ENCODE results near the gene PRSS2.

Gene PRSS2

DNA sequence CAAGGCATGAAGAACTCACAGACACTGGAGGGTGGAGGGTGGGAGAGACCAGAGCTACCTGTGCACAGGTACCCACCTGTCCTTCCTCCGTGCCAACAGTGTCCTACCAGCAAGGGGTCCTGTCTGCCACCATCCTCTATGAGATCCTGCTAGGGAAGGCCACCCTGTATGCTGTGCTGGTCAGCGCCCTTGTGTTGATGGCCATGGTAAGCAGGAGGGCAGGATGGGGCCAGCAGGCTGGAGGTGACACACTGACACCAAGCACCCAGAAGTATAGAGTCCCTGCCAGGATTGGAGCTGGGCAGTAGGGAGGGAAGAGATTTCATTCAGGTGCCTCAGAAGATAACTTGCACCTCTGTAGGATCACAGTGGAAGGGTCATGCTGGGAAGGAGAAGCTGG lies 21.8 kb downstream of the PRSS2 start:
- Histone ChIP-seq H3K9me3 (ENCODE audit: insufficient read depth, low read length) (no peaks in the 10 kb centered on the region), H3K4me1 (ENCODE audit: low read length) (peaks cover 13% of the 10 kb centered on the region), H4K20me1 (ENCODE audit: insufficient read depth, low read length) (no peaks in the 10 kb centered on the region), H3K36me3 (replicated peaks; ENCODE audit: low read depth, low read length) (no peaks in the 10 kb centered on the region), H3K4me2 (ENCODE audit: low read length) (no peak overlapping the region), H3K79me2 (ENCODE audit: low read length) (peaks cover 16% of the 10 kb centered on the region), H2AFZ (ENCODE audit: low read depth, low read length) (no peak overlapping the region), H3K27me3 (ENCODE audit: low read depth, low read length) (no peaks in the 10 kb centered on the region), H3K9ac (ENCODE audit: low read length) (no peak overlapping the region), H3K27ac (ENCODE audit: low read length) (no peak overlapping the region), H3K4me3 (ENCODE audit: low read length) (no peak overlapping the region)
- TF ChIP-seq, protein P1, sequence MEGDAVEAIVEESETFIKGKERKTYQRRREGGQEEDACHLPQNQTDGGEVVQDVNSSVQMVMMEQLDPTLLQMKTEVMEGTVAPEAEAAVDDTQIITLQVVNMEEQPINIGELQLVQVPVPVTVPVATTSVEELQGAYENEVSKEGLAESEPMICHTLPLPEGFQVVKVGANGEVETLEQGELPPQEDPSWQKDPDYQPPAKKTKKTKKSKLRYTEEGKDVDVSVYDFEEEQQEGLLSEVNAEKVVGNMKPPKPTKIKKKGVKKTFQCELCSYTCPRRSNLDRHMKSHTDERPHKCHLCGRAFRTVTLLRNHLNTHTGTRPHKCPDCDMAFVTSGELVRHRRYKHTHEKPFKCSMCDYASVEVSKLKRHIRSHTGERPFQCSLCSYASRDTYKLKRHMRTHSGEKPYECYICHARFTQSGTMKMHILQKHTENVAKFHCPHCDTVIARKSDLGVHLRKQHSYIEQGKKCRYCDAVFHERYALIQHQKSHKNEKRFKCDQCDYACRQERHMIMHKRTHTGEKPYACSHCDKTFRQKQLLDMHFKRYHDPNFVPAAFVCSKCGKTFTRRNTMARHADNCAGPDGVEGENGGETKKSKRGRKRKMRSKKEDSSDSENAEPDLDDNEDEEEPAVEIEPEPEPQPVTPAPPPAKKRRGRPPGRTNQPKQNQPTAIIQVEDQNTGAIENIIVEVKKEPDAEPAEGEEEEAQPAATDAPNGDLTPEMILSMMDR (IDR thresholded peaks at IDR 0.05; ENCODE audit: low read depth, low read length) = no peak
- no peak for TF ChIP-seq EZH2phosphoT487 (IDR thresholded peaks at IDR 0.05; ENCODE audit: low read depth)

DNA sequence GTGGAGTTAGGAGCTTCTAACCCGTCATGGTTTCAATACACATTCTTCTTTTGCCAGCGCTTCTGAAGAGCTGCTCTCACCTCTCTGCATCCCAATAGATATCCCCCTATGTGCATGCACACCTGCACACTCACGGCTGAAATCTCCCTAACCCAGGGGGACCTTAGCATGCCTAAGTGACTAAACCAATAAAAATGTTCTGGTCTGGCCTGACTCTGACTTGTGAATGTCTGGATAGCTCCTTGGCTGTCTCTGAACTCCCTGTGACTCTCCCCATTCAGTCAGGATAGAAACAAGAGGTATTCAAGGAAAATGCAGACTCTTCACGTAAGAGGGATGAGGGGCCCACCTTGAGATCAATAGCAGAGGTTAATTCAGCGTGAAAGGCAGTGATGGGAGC lies 22.4 kb downstream of the PRSS2 start:
- no peaks in the 10 kb centered on the region for H3K36me3 ChIP-seq (replicated peaks; ENCODE audit: low read depth, low read length)
- no peak overlapping the region for H2AFZ ChIP-seq (ENCODE audit: low read depth, low read length)
- H3K4me2 ChIP-seq (ENCODE audit: low read length) = no peak overlapping the region
- no peaks in the 10 kb centered on the region for H3K27me3 ChIP-seq (ENCODE audit: low read depth, low read length)
- H3K9me3 ChIP-seq (ENCODE audit: insufficient read depth, low read length) = no peaks in the 10 kb centered on the region
- H3K79me2 ChIP-seq (ENCODE audit: low read length) = peaks cover 22% of the 10 kb centered on the region
- H4K20me1 ChIP-seq (ENCODE audit: insufficient read depth, low read length) = no peaks in the 10 kb centered on the region
- no peak overlapping the region for H3K9ac ChIP-seq (ENCODE audit: low read length)
- H3K4me3 ChIP-seq (ENCODE audit: low read length) = no peak overlapping the region
- H3K4me1 ChIP-seq (ENCODE audit: low read length) = peaks cover 19% of the 10 kb centered on the region
- H3K27ac ChIP-seq (ENCODE audit: low read length) = no peak overlapping the region
- TF ChIP-seq, protein P1 (IDR thresholded peaks at IDR 0.05; ENCODE audit: low read depth, low read length) = no peak
- no peak for TF ChIP-seq EZH2phosphoT487 (IDR thresholded peaks at IDR 0.05; ENCODE audit: low read depth)

- H3K4me1 ChIP-seq (ENCODE audit: low read length) = peaks cover 26% of the 10 kb centered on the region
- H3K36me3 ChIP-seq (replicated peaks; ENCODE audit: low read depth, low read length) = no peaks in the 10 kb centered on the region
- H3K9ac ChIP-seq (ENCODE audit: low read length) = no peak overlapping the region
- no peaks in the 10 kb centered on the region for H3K9me3 ChIP-seq (ENCODE audit: insufficient read depth, low read length)
- no peaks in the 10 kb centered on the region for H3K27me3 ChIP-seq (ENCODE audit: low read depth, low read length)
- no peak overlapping the region for H3K4me3 ChIP-seq (ENCODE audit: low read length)
- TF ChIP-seq, protein P1 (IDR thresholded peaks at IDR 0.05; ENCODE audit: low read depth, low read length) = no peak
- TF ChIP-seq EZH2phosphoT487 (IDR thresholded peaks at IDR 0.05; ENCODE audit: low read depth) = no peak
- H3K79me2 ChIP-seq (ENCODE audit: low read length) = peaks cover 36% of the 10 kb centered on the region
- H4K20me1 ChIP-seq (ENCODE audit: insufficient read depth, low read length) = no peaks in the 10 kb centered on the region
- H2AFZ ChIP-seq (ENCODE audit: low read depth, low read length) = no peak overlapping the region
- H3K27ac ChIP-seq (ENCODE audit: low read length) = no peak overlapping the region
- H3K4me2 ChIP-seq (ENCODE audit: low read length) = peak overlapping the region; percentile 98; the same call in 1 of the 2 replicates
These were observed 24.6 kb downstream of the PRSS2 start for GRCh38 chr7:142795339-142795863.

DNA sequence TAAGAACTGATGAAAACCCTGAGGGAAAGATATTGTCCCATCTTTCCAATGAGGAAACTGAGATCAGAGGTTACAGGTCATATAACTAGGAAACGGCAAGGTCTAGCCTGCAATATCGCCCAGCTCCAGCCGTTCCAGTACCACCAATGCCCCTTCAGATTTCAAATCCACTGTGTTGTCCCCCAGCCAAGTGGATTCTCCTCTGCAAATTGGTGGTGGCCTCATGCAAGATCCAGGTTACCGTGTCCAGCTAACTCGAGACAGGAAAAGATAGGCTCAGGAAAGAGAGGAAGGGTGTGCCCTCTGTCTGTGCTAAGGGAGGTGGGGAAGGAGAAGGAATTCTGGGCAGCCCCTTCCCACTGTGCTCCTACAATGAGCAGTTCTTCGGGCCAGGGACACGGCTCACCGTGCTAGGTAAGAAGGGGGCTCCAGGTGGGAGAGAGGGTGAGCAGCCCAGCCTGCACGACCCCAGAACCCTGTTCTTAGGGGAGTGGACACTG lies 25.3 kb downstream of the PRSS2 start:
- peak overlapping the region; percentile 94 for H3K9ac ChIP-seq (ENCODE audit: low read length)
- H3K9me3 ChIP-seq (ENCODE audit: insufficient read depth, low read length) = no peaks in the 10 kb centered on the region
- no peaks in the 10 kb centered on the region for H4K20me1 ChIP-seq (ENCODE audit: insufficient read depth, low read length)
- H3K36me3 ChIP-seq (replicated peaks; ENCODE audit: low read depth, low read length) = no peaks in the 10 kb centered on the region
- H3K27ac ChIP-seq (ENCODE audit: low read length) = peak overlapping the region; percentile 58
- H3K4me3 ChIP-seq (ENCODE audit: low read length) = peak overlapping the region; percentile 97
- peaks cover 36% of the 10 kb centered on the region for H3K79me2 ChIP-seq (ENCODE audit: low read length)
- peaks cover 26% of the 10 kb centered on the region for H3K4me1 ChIP-seq (ENCODE audit: low read length)
- peak overlapping the region; percentile 98 for H3K4me2 ChIP-seq (ENCODE audit: low read length)
- no peak for TF ChIP-seq EZH2phosphoT487 (IDR thresholded peaks at IDR 0.05; ENCODE audit: low read depth)
- TF ChIP-seq, protein P1 (IDR thresholded peaks at IDR 0.05; ENCODE audit: low read depth, low read length) = no peak
- H2AFZ ChIP-seq (ENCODE audit: low read depth, low read length) = peak overlapping the region; percentile 71
- H3K27me3 ChIP-seq (ENCODE audit: low read depth, low read length) = no peaks in the 10 kb centered on the region

Measured in OCI-LY3 (cell line).